ENCODE data around the gene TTC1. TPM values are rescaled to one million over a fixed set of nuclear protein-coding genes. Genes with fewer than 3 reads are reported as not detected.
"Not testable (repeated sequence)": the region's sequence is repeated elsewhere in the genome, so short reads cannot be mapped to it uniquely, and the experiment has no call there.

The TTC1 gene
- total RNA-seq, 1 donor from 2014 or later: 49.9 TPM

DNA sequence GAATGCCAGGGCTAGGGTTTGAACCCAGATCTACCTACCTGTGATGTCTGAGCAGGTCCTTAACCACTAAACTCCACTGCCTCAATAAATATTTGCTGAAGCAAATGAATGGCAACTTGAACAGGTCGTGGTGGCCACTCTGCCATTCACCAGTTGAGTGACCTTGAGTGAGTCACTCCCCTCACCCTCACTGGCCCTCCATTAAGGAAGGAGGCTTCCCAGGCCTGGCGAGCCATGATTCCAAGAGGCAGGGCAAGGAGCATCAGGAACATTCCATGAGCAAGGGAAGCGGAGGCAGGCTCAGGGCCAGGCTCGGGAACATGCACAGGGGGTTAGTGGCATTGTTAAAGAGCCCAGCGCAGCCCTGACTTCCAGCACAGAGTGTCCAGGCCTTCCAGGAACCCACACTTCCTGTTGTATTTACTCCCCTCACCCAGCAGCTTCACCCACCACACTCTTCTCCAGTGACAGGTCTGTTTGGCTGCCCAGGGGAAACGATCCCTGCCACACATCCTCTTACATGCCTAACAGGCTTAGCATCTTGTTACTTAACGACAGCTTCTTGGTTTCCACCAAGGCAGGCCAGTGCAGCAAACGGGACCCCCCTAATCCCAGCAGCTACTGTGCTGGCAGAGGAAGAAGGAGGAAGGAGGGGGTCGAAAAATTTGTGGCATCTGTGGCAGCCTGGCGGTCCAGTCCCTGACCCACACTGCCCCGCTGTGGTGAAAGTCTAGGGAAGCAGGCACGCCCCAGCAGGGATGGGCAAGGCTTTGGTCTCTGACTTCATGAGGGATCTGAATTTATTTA is 43.7 kb upstream of the TTC1 start:
- Mint-ChIP-seq H3K4me3 (ENCODE audit: unreplicated experiment) (no peak overlapping the region), H3K27ac (ENCODE audit: unreplicated experiment) (no peak overlapping the region), H3K36me3 (ENCODE audit: unreplicated experiment) (no peaks in the 10 kb centered on the region), H3K4me1 (ENCODE audit: unreplicated experiment) (peaks cover 6% of the 10 kb centered on the region), H3K9me3 (ENCODE audit: unreplicated experiment) (no peaks in the 10 kb centered on the region), H3K27me3 (ENCODE audit: unreplicated experiment) (no peaks in the 10 kb centered on the region)
- TF ChIP-seq, protein P1, sequence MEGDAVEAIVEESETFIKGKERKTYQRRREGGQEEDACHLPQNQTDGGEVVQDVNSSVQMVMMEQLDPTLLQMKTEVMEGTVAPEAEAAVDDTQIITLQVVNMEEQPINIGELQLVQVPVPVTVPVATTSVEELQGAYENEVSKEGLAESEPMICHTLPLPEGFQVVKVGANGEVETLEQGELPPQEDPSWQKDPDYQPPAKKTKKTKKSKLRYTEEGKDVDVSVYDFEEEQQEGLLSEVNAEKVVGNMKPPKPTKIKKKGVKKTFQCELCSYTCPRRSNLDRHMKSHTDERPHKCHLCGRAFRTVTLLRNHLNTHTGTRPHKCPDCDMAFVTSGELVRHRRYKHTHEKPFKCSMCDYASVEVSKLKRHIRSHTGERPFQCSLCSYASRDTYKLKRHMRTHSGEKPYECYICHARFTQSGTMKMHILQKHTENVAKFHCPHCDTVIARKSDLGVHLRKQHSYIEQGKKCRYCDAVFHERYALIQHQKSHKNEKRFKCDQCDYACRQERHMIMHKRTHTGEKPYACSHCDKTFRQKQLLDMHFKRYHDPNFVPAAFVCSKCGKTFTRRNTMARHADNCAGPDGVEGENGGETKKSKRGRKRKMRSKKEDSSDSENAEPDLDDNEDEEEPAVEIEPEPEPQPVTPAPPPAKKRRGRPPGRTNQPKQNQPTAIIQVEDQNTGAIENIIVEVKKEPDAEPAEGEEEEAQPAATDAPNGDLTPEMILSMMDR (IDR thresholded peaks at IDR 0.05): peak; percentile 83
- DNase-seq (ENCODE audit: extremely low spot score, unreplicated experiment): no peak

GRCh38 chr5:159965838-159966128 is 43.2 kb upstream of the TTC1 start:
- H3K27ac Mint-ChIP-seq (ENCODE audit: unreplicated experiment); H3K4me1 Mint-ChIP-seq (ENCODE audit: unreplicated experiment); H3K9me3 Mint-ChIP-seq (ENCODE audit: unreplicated experiment); H3K27me3 Mint-ChIP-seq (ENCODE audit: unreplicated experiment); DNase-seq (ENCODE audit: extremely low spot score, unreplicated experiment); H3K4me3 Mint-ChIP-seq (ENCODE audit: unreplicated experiment); H3K36me3 Mint-ChIP-seq (ENCODE audit: unreplicated experiment): not testable (repeated sequence)

DNA sequence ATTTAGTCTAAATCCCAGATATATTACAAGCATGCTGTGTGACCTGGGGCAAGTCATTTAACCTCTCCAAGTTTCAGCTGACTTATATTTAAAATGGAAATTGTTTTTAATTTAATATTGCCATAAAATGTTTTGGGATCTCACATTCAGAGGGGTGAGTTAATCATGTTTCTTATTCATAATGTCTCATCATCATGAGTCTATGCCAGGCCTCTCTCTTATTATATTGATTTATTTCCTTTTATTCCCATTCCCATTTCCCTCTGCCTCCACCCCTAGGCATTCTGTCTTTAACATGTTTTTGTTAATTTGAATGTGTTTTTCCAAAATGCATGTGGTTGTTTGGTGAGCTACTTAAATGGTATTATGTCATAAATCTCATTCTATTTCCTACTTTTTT is 39.0 kb upstream of the TTC1 start:
- Mint-ChIP-seq H3K27ac (ENCODE audit: unreplicated experiment) (no peak overlapping the region), H3K4me1 (ENCODE audit: unreplicated experiment) (peaks cover 21% of the 10 kb centered on the region), H3K36me3 (ENCODE audit: unreplicated experiment) (no peaks in the 10 kb centered on the region), H3K27me3 (ENCODE audit: unreplicated experiment) (peaks cover 2% of the 10 kb centered on the region), H3K9me3 (ENCODE audit: unreplicated experiment) (no peaks in the 10 kb centered on the region), H3K4me3 (ENCODE audit: unreplicated experiment) (no peak overlapping the region)
- TF ChIP-seq, protein P1 (IDR thresholded peaks at IDR 0.05): no peak
- no peak for DNase-seq (ENCODE audit: extremely low spot score, unreplicated experiment)

GRCh38 chr5:159971038-159971437 is 37.9 kb upstream of the TTC1 start:
- H3K27me3 Mint-ChIP-seq (ENCODE audit: unreplicated experiment): peaks cover 2% of the 10 kb centered on the region
- TF ChIP-seq, protein P1 (IDR thresholded peaks at IDR 0.05): no peak
- no peaks in the 10 kb centered on the region for H3K36me3 Mint-ChIP-seq (ENCODE audit: unreplicated experiment)
- DNase-seq (ENCODE audit: extremely low spot score, unreplicated experiment): no peak
- H3K9me3 Mint-ChIP-seq (ENCODE audit: unreplicated experiment): no peaks in the 10 kb centered on the region
- no peak overlapping the region for H3K4me3 Mint-ChIP-seq (ENCODE audit: unreplicated experiment)
- H3K4me1 Mint-ChIP-seq (ENCODE audit: unreplicated experiment): peaks cover 28% of the 10 kb centered on the region
- no peak overlapping the region for H3K27ac Mint-ChIP-seq (ENCODE audit: unreplicated experiment)

GRCh38 chr5:159971514-159971913 is 37.4 kb upstream of the TTC1 start:
- Mint-ChIP-seq H3K4me1 (ENCODE audit: unreplicated experiment) (peaks cover 25% of the 10 kb centered on the region), H3K9me3 (ENCODE audit: unreplicated experiment) (no peaks in the 10 kb centered on the region), H3K27ac (ENCODE audit: unreplicated experiment) (no peak overlapping the region), H3K36me3 (ENCODE audit: unreplicated experiment) (no peaks in the 10 kb centered on the region), H3K27me3 (ENCODE audit: unreplicated experiment) (peaks cover 2% of the 10 kb centered on the region), H3K4me3 (ENCODE audit: unreplicated experiment) (peak overlapping the region; percentile 41)
- DNase-seq (ENCODE audit: extremely low spot score, unreplicated experiment): no peak
- TF ChIP-seq, protein P1 (IDR thresholded peaks at IDR 0.05): no peak

All from osteocyte (in vitro differentiated cells).